Thymus (tissue), 14 donors: Measurements from ENCODE around the gene MTRF1. TPM values are rescaled to one million over a fixed set of nuclear protein-coding genes. Genes with fewer than 3 reads are reported as not detected.

Source experiments
- DNase-seq, 9 donors: peaks; one replicate each; pipeline ENCODE4 v3.0.0-alpha.2; 2013; ENCODE audit warnings: low spot score in 9 of 9, low read depth in 6 of 9, missing footprints in 1 of 9
- H3K27ac ChIP-seq, 2 donors: one replicate each; pipeline ENCODE4 v1.5.1; 2013; ENCODE audit warnings: control low read depth in 1 of 2, low read depth in 1 of 2, low read length in 1 of 2, mild to moderate bottlenecking in 1 of 2, moderate library complexity in 1 of 2
- H3K27me3 ChIP-seq, 2 donors: one replicate each; pipeline ENCODE4 v1.5.1; 2013; ENCODE audit warnings: low read length in 1 of 2; ENCODE audit not compliant: control insufficient read depth in 2 of 2, insufficient read depth in 1 of 2
- H3K36me3 ChIP-seq, 2 donors: one replicate each; pipeline ENCODE4 v1.5.1; 2013; ENCODE audit warnings: low read length in 1 of 2, mild to moderate bottlenecking in 1 of 2, moderate library complexity in 1 of 2; ENCODE audit not compliant: control insufficient read depth in 2 of 2, insufficient read depth in 2 of 2
- H3K4me1 ChIP-seq, 2 donors: one replicate each; pipeline ENCODE4 v1.5.1; 2013; ENCODE audit warnings: low read length in 2 of 2; ENCODE audit not compliant: control insufficient read depth in 2 of 2, insufficient read depth in 2 of 2
- H3K4me3 ChIP-seq, 2 donors: one replicate each; pipeline ENCODE4 v1.5.1; 2013; ENCODE audit warnings: low read length in 2 of 2, control low read depth in 1 of 2, mild to moderate bottlenecking in 1 of 2
- H3K9me3 ChIP-seq, 2 donors: one replicate each; pipeline ENCODE4 v1.5.1; 2013; ENCODE audit warnings: low read length in 1 of 2, mild to moderate bottlenecking in 1 of 2; ENCODE audit not compliant: control insufficient read depth in 2 of 2, insufficient read depth in 1 of 2
- WGBS: extraction: QIAGEN DNeasy Blood & Tissue Kit; methylation state at CpG from one replicate; pipeline ENCODE4 v1.1.7; 2013; 5-methylcytosine and 5-hydroxymethylcytosine counted together
- long read RNA-seq, 10 donors: transcript quantifications; one replicate each; lab custom pipeline, GENCODE V29; 2026
- polyA plus RNA-seq: library from polyadenylated mRNA; stranded (reverse); fragments of 200-250 nt; gene quantifications from one replicate; pipeline ENCODE4 v1.2.3, GENCODE V29; 2013
- total RNA-seq: library from RNA; stranded (reverse); fragments of 120-200 nt; gene quantifications from one replicate; pipeline ENCODE4 v1.2.4, GENCODE V29; 2013
- donor health status: healthy.

Gene MTRF1, protein sequence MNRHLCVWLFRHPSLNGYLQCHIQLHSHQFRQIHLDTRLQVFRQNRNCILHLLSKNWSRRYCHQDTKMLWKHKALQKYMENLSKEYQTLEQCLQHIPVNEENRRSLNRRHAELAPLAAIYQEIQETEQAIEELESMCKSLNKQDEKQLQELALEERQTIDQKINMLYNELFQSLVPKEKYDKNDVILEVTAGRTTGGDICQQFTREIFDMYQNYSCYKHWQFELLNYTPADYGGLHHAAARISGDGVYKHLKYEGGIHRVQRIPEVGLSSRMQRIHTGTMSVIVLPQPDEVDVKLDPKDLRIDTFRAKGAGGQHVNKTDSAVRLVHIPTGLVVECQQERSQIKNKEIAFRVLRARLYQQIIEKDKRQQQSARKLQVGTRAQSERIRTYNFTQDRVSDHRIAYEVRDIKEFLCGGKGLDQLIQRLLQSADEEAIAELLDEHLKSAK
- 16.3 TPM for total RNA-seq
- polyA plus RNA-seq = 24.5 TPM
- long read RNA-seq, donor 1 = 0 reads
- long read RNA-seq, donor 2 = 0 reads
- long read RNA-seq, donor 3 = 0 reads
- long read RNA-seq, donor 4, partial matches to known transcripts = 0 of 2 reads
- long read RNA-seq, donor 4, other reads (novel, unspliced or antisense) = 0 of 2 reads
- long read RNA-seq, donor 5, partial matches to known transcripts = 0 of 1 reads
- long read RNA-seq, donor 5, other reads (novel, unspliced or antisense) = 0 of 1 reads
- long read RNA-seq, donor 6 = 0 reads
- long read RNA-seq, donor 7 = 0 reads
- long read RNA-seq, donor 8 = 0 reads
- long read RNA-seq, donor 9 = 0 reads
- long read RNA-seq, donor 10 = 0 reads

DNA sequence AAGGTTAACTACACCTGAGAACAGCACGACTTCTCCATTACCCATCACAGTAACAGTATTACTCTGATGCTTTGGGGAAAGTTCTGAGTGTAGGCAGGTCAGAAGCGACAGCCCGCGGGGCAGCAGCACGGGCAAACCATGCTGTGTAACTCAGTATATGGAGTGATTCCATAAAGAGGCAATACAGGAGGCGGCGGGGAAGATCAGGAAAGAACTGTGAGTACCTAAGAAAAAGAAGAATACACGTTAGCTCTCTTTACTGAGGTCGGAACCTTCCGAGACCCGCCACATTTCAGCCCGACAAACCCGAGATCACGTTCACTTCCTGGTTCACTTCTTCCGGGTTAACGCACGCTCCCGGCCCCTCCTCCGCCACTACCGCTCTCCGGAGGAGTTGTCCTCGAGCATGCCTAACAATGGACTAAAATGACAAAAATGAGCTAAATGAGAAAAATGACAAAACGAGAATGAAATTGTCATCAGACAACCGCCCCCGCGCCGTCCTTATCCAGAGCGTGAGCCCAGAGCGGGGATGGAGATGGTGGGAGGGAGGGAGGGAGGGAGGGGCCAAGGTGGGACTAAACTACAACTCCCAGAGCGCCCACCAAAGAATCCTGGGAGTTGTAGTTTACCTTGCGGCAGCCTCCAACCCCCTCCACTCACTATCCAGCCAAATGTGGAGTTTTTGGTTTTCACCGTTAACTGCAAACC, at the start of gene MTRF1:
MTRF1 (minus strand) TSS at position 316 of the 711 bp plus-strand sequence. CDS start 2,669 bp downstream, outside the sequence.
- Histone ChIP-seq H3K4me3 (peak within 1 kb of the TSS; percentile 58 to 76), H3K27me3 (no peaks in the 10 kb centered on the region), H3K9me3 (peaks cover 0 to 11% of the 10 kb centered on the region in 2 donors), H3K27ac (peak within 1 kb of the TSS; percentile 65 to 78), H3K4me1 (peaks cover 0 to 3% of the 10 kb centered on the region in 2 donors), H3K36me3 (peaks cover 11 to 19% of the 10 kb centered on the region in 2 donors)
- DNase-seq = peak; percentile 78 to 93 (median 85)
- under 1% methylated on average over 32 of the region's 32 CpGs for WGBS

DNA sequence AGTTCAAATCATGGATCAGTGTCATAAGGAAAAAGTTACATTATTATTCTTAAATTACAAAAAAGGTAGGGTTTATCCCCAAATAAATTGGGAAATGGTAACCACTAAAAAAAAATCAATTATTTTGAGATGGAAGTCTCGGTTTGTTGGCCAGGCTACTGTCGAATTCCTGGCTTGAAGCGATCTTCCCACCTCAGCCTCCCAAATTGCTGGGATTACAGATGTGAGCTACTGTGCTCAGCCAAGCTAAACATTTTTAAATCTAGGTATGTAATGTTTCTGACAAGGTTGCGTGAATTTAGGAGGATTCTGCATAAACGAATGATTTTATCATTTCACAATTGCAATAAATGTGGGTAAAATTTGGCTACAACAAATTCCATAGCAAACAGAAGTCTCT, 49.7 kb upstream of the MTRF1 start:
- Histone ChIP-seq H3K27me3 (peaks cover 0 to 3% of the 10 kb centered on the region in 2 donors), H3K4me1 (peaks cover 11 to 16% of the 10 kb centered on the region in 2 donors), H3K27ac (no peak overlapping the region), H3K9me3 (no peaks in the 10 kb centered on the region), H3K36me3 (peaks cover 0 to 4% of the 10 kb centered on the region in 2 donors), H3K4me3 (no peak overlapping the region)
- DNase-seq = no peak
- 93% methylated on average over 5 of the region's 5 CpGs for WGBS

GRCh38 chr13:41312176-41312500, 48.8 kb upstream of the MTRF1 start:
- Histone ChIP-seq H3K4me1 (peaks cover 11 to 16% of the 10 kb centered on the region in 2 donors), H3K27ac (peak overlapping the region; percentile 88 to 96), H3K9me3 (no peaks in the 10 kb centered on the region), H3K27me3 (peaks cover 0 to 3% of the 10 kb centered on the region in 2 donors), H3K36me3 (no peaks in the 10 kb centered on the region), H3K4me3 (peak overlapping the region; percentile 100)
- WGBS = 1% methylated on average over 11 of the region's 11 CpGs
- DNase-seq = peak in 2 of 9 donors; percentile 14 to 21

- DNase-seq = peak in 8 of 9 donors; percentile 39 to 73 (median 50)
- WGBS = under 1% methylated on average over 73 of the region's 73 CpGs
- H3K4me1 ChIP-seq = peaks cover 11 to 16% of the 10 kb centered on the region in 2 donors
- H3K27me3 ChIP-seq = peaks cover 0 to 3% of the 10 kb centered on the region in 2 donors
- H3K9me3 ChIP-seq = no peaks in the 10 kb centered on the region
- H3K4me3 ChIP-seq = peak overlapping the region; percentile 100
- H3K36me3 ChIP-seq = no peaks in the 10 kb centered on the region
- peak overlapping the region; percentile 88 to 96 for H3K27ac ChIP-seq
Measured at GRCh38 chr13:41311406-41312175, 48.2 kb upstream of the MTRF1 start.

- Histone ChIP-seq H3K27ac (peak within 1 kb of the TSS; percentile 88 to 96), H3K36me3 (no peaks in the 10 kb centered on the region), H3K9me3 (no peaks in the 10 kb centered on the region), H3K4me1 (peaks cover 11 to 16% of the 10 kb centered on the region in 2 donors), H3K4me3 (peak within 1 kb of the TSS; percentile 100), H3K27me3 (peaks cover 0 to 3% of the 10 kb centered on the region in 2 donors)
- WGBS = under 1% methylated on average over 32 of the region's 32 CpGs
- DNase-seq = peak; percentile 80 to 95 (median 89)
Measured at GRCh38 chr13:41310963-41311405, 47.6 kb upstream of the MTRF1 start, which contains the start of gene NAA16. TSS of gene NAA16 (plus strand) at chr13:41311267. CDS start at chr13:41311529, 262 bp downstream.

DNA sequence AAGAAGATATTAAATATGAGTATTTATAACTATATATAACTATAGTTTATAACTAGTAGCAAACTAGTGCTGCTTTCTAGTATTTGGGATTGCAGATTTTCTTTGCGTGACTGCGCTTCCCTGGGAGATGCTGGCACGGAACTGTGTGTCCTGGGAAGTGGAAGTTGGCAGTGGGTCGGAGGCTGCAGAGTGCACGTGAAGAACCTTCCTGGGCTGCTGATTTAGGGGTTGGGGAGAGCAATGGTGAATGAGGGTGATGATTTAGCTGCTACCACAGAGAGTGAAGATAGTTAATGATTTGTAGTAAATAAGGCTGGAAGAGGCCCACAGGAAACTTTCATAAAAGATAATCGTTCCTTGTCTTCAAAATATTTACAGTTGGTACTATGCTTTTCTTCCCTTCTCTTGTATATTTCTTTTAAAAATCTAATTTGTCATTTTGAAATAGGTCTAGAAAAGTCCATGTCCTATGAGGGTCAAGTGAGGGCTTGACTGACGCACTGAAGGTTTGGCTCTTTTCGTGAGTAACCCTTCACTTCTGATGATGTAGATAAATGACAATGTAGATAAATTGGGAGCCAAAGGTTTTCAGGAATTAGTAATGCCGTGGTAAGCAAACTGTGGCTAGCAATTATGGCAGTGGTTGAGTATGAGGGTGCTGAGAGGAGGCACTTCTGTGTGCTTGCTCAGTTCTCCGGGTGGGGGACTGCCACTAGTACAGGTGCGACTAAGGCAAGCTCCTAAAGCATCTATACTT, 44.7 kb upstream of the MTRF1 start:
- Histone ChIP-seq H3K27me3 (peaks cover 0 to 3% of the 10 kb centered on the region in 2 donors), H3K36me3 (no peaks in the 10 kb centered on the region), H3K4me1 (peaks cover 4% of the 10 kb centered on the region in 2 donors), H3K4me3 (no peak overlapping the region), H3K9me3 (no peaks in the 10 kb centered on the region), H3K27ac (no peak overlapping the region)
- no peak for DNase-seq
- WGBS = 98% methylated on average over 11 of the region's 11 CpGs

DNA sequence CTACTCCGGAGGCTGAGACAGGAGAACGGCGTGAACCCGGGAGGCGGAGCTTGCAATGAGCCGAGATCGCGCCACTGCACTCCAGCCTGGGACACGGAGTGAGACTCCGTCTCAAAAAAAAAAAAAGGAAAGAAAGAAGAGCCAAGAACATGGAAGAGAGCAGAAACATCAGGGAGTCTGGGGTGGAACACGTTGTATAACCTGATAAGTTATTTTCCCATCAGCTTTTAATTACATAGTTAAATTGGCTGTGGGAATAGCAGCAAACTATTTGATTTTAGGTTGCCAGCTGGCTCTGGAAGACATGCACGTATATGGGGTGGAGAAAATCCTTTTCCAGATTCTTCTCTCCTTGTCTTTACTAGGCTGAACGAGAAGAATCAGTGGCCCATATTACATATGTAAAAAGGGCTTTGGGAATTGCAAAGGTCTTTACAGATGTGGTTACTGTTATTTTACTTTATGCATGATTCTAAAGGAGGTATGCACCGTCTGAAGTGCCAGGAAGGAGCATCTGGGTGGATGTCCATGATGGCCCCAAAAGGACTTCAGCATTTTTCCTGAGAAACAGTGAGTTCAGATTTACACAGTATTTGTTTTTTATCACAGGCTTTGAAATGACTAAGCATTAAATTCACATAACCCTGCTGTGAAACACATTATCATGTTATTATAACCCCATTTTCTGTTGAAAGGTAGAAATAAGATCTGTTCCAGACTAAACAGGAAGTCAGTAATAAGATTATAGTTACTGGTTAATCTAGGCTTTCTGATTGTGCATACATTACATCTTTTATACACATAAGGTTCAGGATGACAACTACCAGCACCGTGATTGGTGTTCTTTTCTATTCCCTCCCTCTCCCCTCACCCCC, 43.1 kb upstream of the MTRF1 start:
- Histone ChIP-seq H3K4me1 (peaks cover 3 to 4% of the 10 kb centered on the region in 2 donors), H3K4me3 (no peak overlapping the region), H3K9me3 (no peaks in the 10 kb centered on the region), H3K27me3 (peaks cover 0 to 3% of the 10 kb centered on the region in 2 donors), H3K36me3 (no peaks in the 10 kb centered on the region), H3K27ac (no peak overlapping the region)
- no peak for DNase-seq
- WGBS = 92% methylated on average over 15 of the region's 15 CpGs
